Ectodermal cell (in vitro differentiated cells): ENCODE results near the gene ARRB1.
"Not testable (repeated sequence)": the region's sequence is repeated elsewhere in the genome, so short reads cannot be mapped to it uniquely, and the experiment has no call there.

Source experiments
- H3K27ac ChIP-seq: 2 replicates; pipeline ENCODE4 v1.7.0; 2013; ENCODE audit warnings: mild to moderate bottlenecking, low read depth, low read length; ENCODE audit not compliant: insufficient read depth, poor library complexity, severe bottlenecking
- H3K27me3 ChIP-seq: 2 replicates; pipeline ENCODE4 v1.7.0; 2013; ENCODE audit warnings: mild to moderate bottlenecking, low read length; ENCODE audit not compliant: insufficient read depth, control insufficient read depth, poor library complexity, severe bottlenecking
- H3K36me3 ChIP-seq: one replicate; pipeline ENCODE4 v1.7.0; 2013; ENCODE audit warnings: low read length; ENCODE audit not compliant: control insufficient read depth, insufficient read depth
- H3K4me1 ChIP-seq: one replicate; pipeline ENCODE4 v1.7.0; 2013; ENCODE audit warnings: low read length; ENCODE audit not compliant: control insufficient read depth, insufficient read depth
- H3K4me3 ChIP-seq: 2 replicates; pipeline ENCODE4 v1.7.0; 2013; ENCODE audit warnings: low read depth, low read length, control low read depth; ENCODE audit not compliant: insufficient read depth
- H3K9me3 ChIP-seq: 2 replicates; pipeline ENCODE4 v1.7.0; 2013; ENCODE audit warnings: mild to moderate bottlenecking, low read length, moderate library complexity; ENCODE audit not compliant: control insufficient read depth
- WGBS, 2 experiments: methylation state at CpG; one replicate each; pipeline ENCODE4 v1.1.7; 2013; ENCODE audit warnings: missing lambda C conversion rate in 2 of 2; 5-methylcytosine and 5-hydroxymethylcytosine counted together

Gene ARRB1

DNA sequence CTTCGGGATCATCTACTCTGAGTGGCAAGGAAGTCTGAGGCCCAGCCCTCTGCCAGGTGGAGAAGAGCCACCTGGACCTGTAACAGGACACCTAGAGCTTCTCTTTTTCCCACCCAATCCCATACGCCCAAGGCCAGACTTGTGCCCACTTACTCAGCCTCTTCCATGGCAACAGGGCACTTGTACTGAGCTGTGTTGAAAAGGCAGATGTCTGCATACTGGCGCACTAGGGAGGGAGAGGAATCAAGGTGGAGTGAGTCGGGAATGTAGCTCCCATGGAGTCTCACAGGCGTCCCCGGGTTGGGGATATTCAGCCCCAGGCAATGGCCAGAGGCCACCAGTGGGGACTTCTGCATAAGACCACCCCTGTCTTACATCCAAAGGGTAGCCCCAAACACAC lies 74.8 kb downstream of the ARRB1 start:
- no peak overlapping the region for H3K4me3 ChIP-seq
- 85 to 93% methylated on average over 6 of the region's 6 CpGs for WGBS, 2 experiments
- H3K36me3 ChIP-seq = no peaks in the 10 kb centered on the region

DNA sequence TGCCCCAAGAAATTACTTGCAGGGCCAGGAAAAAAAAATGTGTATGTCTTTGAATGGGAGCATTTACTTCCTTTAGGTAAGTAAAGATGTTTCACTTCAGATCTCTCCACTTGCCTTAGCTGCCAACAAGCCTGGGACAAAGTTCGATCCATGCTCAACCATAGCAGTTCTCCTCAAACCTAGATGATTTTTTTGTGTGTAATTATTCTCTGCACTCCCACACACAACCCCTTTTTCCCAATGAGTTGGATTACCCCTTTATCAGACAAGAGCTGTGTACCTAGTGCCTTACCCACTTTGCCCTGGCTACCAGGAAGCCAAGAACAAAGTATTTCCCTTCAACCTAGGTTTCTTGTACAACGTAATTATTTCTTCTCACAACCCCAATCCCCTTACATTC lies 75.3 kb downstream of the ARRB1 start:
- H3K27ac ChIP-seq = no peak overlapping the region
- no peaks in the 10 kb centered on the region for H3K4me1 ChIP-seq
- H3K4me3 ChIP-seq = no peak overlapping the region
- H3K27me3 ChIP-seq = no peaks in the 10 kb centered on the region
- no peaks in the 10 kb centered on the region for H3K36me3 ChIP-seq
- 87 to 100% methylated on average over 2 of the region's 2 CpGs for WGBS, 2 experiments
- H3K9me3 ChIP-seq = no peaks in the 10 kb centered on the region

More for the DNA sequence above, 74.8 kb downstream of the ARRB1 start:
- Histone ChIP-seq H3K27ac (no peak overlapping the region), H3K27me3 (no peaks in the 10 kb centered on the region), H3K4me1 (no peaks in the 10 kb centered on the region), H3K9me3 (no peaks in the 10 kb centered on the region)

DNA sequence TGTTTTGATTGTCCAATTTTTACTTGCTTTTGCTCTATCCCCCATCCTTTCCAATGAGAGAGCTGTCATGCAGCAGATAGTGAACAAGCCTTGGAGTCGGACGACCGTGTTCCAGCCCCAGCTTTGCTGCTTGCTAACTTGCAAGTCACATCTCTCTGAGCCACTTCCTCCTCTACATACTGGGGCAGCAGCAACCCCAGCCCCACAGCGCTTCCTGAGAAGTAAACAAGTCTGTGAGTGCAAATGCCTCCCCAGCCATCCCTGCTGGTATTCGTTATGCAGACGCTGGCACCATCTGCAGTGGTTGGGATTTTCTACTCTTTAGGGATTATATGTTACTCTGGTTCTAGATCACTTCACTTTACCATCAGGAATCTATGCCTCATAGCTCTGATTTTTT lies 75.9 kb downstream of the ARRB1 start:
- 73 to 80% methylated on average over 6 of the region's 6 CpGs for WGBS, 2 experiments
- Histone ChIP-seq H3K4me1 (no peaks in the 10 kb centered on the region), H3K36me3 (no peaks in the 10 kb centered on the region), H3K27me3 (no peaks in the 10 kb centered on the region), H3K9me3 (no peaks in the 10 kb centered on the region), H3K27ac (no peak overlapping the region), H3K4me3 (no peak overlapping the region)

DNA sequence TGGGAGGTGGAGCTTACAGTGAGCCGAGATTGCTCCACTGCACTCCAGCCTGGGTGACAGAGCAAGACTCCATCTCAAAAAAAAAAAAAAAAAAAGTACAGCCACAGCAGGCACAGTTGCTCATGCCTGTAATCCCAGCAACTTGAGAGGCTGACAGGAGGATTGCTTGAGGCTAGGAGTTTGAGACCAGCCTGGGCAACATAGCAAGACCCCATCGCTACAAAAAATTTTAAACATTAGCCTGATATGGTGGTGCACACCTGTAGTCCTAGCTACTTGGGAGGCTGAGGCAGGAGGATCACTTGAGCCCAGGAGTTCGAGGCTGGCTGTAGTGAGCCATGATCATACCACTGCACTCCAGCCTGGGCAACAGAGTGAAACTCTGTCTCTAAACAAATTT lies 76.7 kb downstream of the ARRB1 start:
- H3K27me3 ChIP-seq, H3K36me3 ChIP-seq, H3K4me3 ChIP-seq, H3K9me3 ChIP-seq, H3K27ac ChIP-seq, H3K4me1 ChIP-seq: not testable (repeated sequence)
- 93 to 100% methylated on average over 3 of the region's 3 CpGs for WGBS, 2 experiments

DNA sequence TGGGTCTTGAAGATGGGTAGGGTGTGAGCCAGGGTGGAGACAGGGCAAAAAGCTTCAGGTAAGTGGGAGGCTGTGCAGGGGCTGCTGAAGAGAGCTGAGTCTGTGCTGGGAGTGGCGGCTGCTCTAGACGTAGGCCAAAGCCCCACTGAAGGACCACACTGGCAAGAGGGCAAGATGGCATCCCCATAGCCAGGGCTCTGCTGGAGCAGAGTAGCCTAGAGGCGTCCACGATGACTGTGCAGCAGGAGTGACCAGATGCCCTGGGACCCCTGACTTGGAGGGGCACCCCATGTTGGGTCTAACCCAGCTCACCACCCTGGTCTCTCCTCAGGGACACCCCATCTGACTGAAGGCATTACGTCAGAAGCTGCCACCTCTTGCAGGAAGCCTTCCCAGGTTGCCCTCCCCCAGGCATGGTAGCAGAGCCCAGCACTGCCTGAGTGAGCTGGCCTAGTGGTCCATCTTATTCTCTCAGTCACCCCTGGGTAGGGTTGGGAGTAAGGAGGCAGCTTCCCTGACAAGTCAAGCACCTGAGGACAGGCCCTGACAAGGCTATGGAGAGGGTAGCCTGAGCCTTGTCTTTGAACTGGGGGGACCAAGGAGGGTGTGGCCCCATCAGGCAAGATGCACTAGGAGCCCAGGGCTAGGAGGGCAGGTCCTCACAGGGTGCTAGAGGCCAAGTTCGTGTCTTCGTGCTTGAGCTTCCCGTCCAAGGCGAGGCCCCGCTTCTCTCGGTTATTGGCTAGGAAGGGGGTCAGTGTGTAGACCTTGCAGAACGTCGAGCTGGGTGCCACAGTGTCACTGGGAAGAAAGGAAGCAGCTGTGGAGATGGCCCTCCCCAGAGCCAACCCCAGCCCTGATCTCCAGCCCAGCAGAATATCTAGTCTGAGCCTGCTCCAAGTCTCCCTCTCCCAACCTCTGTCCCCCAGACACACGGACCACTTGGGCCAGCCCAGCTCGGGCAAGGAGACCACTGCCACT lies 77.8 kb downstream of the ARRB1 start:
- 92 to 94% methylated on average over 15 of the region's 15 CpGs for WGBS, 2 experiments
- Histone ChIP-seq H3K4me3 (no peak overlapping the region), H3K27me3 (no peaks in the 10 kb centered on the region), H3K27ac (no peak overlapping the region), H3K36me3 (no peaks in the 10 kb centered on the region), H3K4me1 (no peaks in the 10 kb centered on the region), H3K9me3 (no peaks in the 10 kb centered on the region)

DNA sequence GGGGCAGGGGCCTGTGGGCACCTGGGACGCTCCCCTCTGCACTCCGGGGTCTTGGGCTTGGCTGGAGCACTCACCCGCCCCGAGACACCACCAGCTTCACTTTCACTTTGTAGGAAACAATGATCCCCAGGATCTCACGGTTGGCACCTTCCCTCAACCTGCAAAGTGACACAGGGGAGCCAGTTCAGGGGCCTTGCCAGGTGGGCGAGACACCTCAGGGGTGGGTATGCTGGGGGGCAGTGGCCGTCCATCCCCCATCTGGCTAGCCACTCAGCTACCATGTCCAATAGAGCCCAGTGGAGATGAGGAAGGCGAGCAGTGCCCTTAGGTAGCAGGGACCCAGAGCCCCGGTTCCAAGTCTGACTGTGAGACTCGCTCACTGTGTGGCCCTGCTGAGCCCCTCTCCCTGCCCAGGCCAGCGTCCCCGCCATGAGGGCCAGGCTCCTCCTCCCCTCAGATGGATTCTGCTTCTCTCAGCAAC lies 78.6 kb downstream of the ARRB1 start:
- Histone ChIP-seq H3K4me3 (no peak overlapping the region), H3K27ac (no peak overlapping the region), H3K36me3 (no peaks in the 10 kb centered on the region), H3K9me3 (no peaks in the 10 kb centered on the region), H3K27me3 (no peaks in the 10 kb centered on the region), H3K4me1 (no peaks in the 10 kb centered on the region)
- 88 to 89% methylated on average over 12 of the region's 12 CpGs for WGBS, 2 experiments

DNA sequence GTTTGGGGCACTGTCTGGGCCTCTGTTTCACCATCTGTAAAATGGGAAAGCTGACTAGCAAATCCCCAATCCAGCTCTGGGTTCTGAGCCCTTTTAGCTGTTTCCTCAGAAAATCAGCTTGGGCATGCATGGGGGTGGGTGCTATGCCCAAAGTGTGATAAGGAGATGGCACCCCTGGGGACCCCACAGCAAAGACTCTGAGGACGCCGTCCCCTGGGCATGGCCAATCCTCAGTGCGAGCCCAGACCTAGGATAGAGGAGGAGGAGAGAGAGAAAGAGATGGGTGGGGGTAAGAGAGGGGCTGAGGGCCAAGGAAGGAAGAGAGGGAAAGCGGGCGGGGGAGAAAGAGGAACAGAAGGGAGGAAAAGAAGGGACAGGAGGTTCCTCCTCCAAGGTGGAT lies 79.1 kb downstream of the ARRB1 start:
- no peak overlapping the region for H3K4me3 ChIP-seq
- H3K27ac ChIP-seq = no peak overlapping the region
- no peaks in the 10 kb centered on the region for H3K4me1 ChIP-seq
- no peaks in the 10 kb centered on the region for H3K36me3 ChIP-seq
- no peaks in the 10 kb centered on the region for H3K9me3 ChIP-seq
- H3K27me3 ChIP-seq = no peaks in the 10 kb centered on the region
- 95% methylated on average over 5 of the region's 5 CpGs for WGBS, 2 experiments

DNA sequence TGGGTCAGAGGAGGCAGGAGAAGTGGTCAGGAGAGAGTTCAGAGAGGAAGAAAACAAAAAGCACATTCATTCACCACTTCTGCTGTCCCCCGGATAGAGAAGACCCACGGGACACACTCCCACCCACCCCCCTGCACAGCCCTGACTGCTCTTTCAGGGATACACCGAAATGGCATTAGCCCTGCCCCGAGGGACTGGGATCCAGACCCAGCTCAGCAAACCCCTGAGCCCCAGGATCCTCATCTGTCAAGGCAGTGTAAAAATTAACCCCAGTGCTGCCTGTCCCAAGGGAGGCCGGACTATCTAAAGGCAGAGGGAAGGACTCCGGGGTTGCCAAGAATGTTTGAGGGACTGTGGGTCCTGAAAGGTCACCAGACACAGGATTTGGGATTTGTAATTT lies 79.7 kb downstream of the ARRB1 start:
- WGBS, 2 experiments = 90 to 93% methylated on average over 6 of the region's 6 CpGs
- Histone ChIP-seq H3K4me3 (no peak overlapping the region), H3K4me1 (no peaks in the 10 kb centered on the region), H3K27me3 (no peaks in the 10 kb centered on the region), H3K27ac (no peak overlapping the region), H3K9me3 (no peaks in the 10 kb centered on the region), H3K36me3 (no peaks in the 10 kb centered on the region)

DNA sequence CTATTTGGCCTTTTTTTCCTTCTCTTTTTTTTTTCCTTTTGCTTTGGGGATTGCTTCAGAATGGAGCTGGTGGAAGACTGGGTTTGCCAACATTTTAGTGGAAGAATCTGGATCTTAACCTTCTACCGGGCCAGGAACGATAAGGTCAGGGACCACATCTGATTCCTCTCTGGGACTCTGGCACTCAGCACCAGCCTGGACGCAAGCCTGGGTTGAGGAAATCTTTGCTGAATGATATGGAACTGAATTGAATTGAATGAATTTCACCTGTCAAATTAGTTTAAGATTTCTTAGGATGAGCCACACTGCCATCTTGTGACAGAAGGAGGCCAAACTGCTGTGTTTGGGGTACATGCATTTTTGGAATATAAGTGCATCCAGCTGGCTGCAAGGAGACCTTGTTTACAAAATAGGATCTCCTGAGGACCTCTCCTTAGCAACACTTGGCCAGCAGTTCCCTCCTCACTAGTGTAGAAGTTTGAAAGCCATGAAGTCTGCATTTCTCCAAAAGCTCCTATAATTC lies 80.5 kb downstream of the ARRB1 start:
- H3K27ac ChIP-seq = no peak overlapping the region
- no peaks in the 10 kb centered on the region for H3K9me3 ChIP-seq
- 94 to 97% methylated on average over 3 of the region's 3 CpGs for WGBS, 2 experiments
- no peak overlapping the region for H3K4me3 ChIP-seq
- no peaks in the 10 kb centered on the region for H3K36me3 ChIP-seq
- no peaks in the 10 kb centered on the region for H3K4me1 ChIP-seq
- no peaks in the 10 kb centered on the region for H3K27me3 ChIP-seq

DNA sequence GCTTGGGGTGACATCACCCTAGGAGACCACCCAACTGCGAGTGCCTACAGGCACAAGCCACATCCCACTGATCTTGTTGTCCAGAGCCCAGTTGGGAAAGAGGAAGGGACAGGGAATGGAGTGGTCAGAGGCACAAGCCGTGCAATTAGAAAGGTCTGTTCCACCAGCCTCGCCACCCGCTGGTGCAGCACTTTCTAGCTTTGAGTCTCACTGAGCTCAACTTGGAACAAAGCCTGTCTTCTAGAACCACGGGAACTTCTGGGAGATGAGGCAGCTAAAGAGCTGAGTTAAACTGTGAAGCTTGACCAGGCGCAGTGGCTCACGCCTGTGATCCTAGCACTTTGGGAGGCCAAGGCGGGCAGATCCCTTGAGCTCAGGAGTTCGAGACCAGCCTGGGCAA lies 81.6 kb downstream of the ARRB1 start:
- H3K27ac ChIP-seq = no peak overlapping the region
- no peaks in the 10 kb centered on the region for H3K36me3 ChIP-seq
- no peaks in the 10 kb centered on the region for H3K4me1 ChIP-seq
- no peaks in the 10 kb centered on the region for H3K9me3 ChIP-seq
- 91 to 93% methylated on average over 9 of the region's 9 CpGs for WGBS, 2 experiments
- H3K27me3 ChIP-seq = no peaks in the 10 kb centered on the region
- no peak overlapping the region for H3K4me3 ChIP-seq
